HEK293 (cell line): ENCODE measurements around the gene CBX5.

Experiments
- CTCF ChIA-PET: fragments of 350-600 bp; formaldehyde crosslinking; extraction: SDS; loops from one replicate; lab custom pipeline; 2021; ENCODE audit warnings: antibody characterized with exemption; lab: Yijun Ruan, JAX
- POLR2A ChIA-PET: fragments of 300-600 bp; formaldehyde crosslinking; extraction: SDS; loops from one replicate; lab custom pipeline; 2020; ENCODE audit warnings: antibody characterized with exemption, inconsistent platforms; lab: Yijun Ruan, JAX
- H3K27ac ChIP-seq: fragments of 200-500 bp; sonication (Bioruptor generic); 2 replicates; pipeline ENCODE4 v1.5.1; 2014; ENCODE audit warnings: low read depth, low read length, control low read depth, inconsistent platforms; ENCODE audit errors: extremely low read depth
- H3K36me3 ChIP-seq, 2 experiments: fragments of 200-500 bp in 1 of 2; sonication (Bioruptor generic) in 1 of 2; 1 replicate in 1 of 2; 2 replicates in 1 of 2; pipeline ENCODE4 v1.5.1; 2014 to 2017; ENCODE audit warnings: inconsistent platforms in 2 of 2, low read length in 2 of 2; ENCODE audit not compliant: control insufficient read depth in 2 of 2, insufficient read depth in 1 of 2
- H3K4me1 ChIP-seq: fragments of 200-500 bp; sonication (Bioruptor generic); 2 replicates; pipeline ENCODE4 v1.5.1; 2014; ENCODE audit warnings: mild to moderate bottlenecking, low read length, inconsistent platforms; ENCODE audit not compliant: control insufficient read depth, insufficient read depth
- H3K4me3 ChIP-seq: 2 replicates; pipeline ENCODE4 v1.5.1; 2011; ENCODE audit warnings: low read depth, mild to moderate bottlenecking, control low read depth, low read length, moderate library complexity
- H3K9me3 ChIP-seq: fragments of 200-500 bp; sonication (Bioruptor generic); 2 replicates; pipeline ENCODE4 v1.5.1; 2014; ENCODE audit warnings: low read depth, low read length, inconsistent platforms; ENCODE audit not compliant: control insufficient read depth, insufficient read depth
- BCL11B ChIP-seq: fragments of 450-650 bp; formaldehyde crosslinking; IDR thresholded peaks from 2 replicates; pipeline ENCODE4 v1.5.1; 2016; ENCODE audit warnings: low read depth, missing biosample characterization, missing genetic modification characterization
- FEZF1 ChIP-seq: fragments of 450-650 bp; formaldehyde crosslinking; IDR thresholded peaks from 2 replicates; pipeline ENCODE4 v1.5.1; 2016; ENCODE audit warnings: missing biosample characterization, missing genetic modification characterization
- GFI1B ChIP-seq: fragments of 450-650 bp; formaldehyde crosslinking; IDR thresholded peaks from 2 replicates; pipeline ENCODE4 v1.5.1; 2016; ENCODE audit warnings: missing biosample characterization, missing genetic modification characterization
- GLI2 ChIP-seq: fragments of 450-650 bp; formaldehyde crosslinking; IDR thresholded peaks from 2 replicates; pipeline ENCODE4; 2017; ENCODE audit warnings: missing biosample characterization, missing genetic modification characterization, low read depth, borderline replicate concordance
- IKZF3 ChIP-seq: fragments of 450-650 bp; IDR thresholded peaks from 2 replicates; pipeline ENCODE4 v1.5.0; 2018; ENCODE audit warnings: missing biosample characterization, mild to moderate bottlenecking, missing genetic modification characterization, moderate library complexity
- MEIS1 ChIP-seq: sonication (generic); formaldehyde crosslinking; IDR thresholded peaks from 2 replicates; pipeline ENCODE4 v1.8.1; 2022; ENCODE audit warnings: missing genetic modification reagents, mild to moderate bottlenecking, borderline replicate concordance
- OSR2 ChIP-seq: fragments of 450-650 bp; formaldehyde crosslinking; IDR thresholded peaks from 2 replicates; pipeline ENCODE4 v1.5.1; 2016; ENCODE audit warnings: missing biosample characterization, missing genetic modification characterization
- OVOL3 ChIP-seq: fragments of 450-650 bp; formaldehyde crosslinking; IDR thresholded peaks from 2 replicates; pipeline ENCODE4 v1.5.1; 2016; ENCODE audit warnings: missing biosample characterization, missing genetic modification characterization
- SP7 ChIP-seq: fragments of 450-650 bp; formaldehyde crosslinking; IDR thresholded peaks from 2 replicates; pipeline ENCODE4 v1.5.1; 2016; ENCODE audit warnings: missing biosample characterization, missing genetic modification characterization
- TRIM28 ChIP-seq: IDR thresholded peaks from 2 replicates; pipeline ENCODE4 v1.6.1; 2011; ENCODE audit warnings: low read length, control low read depth, borderline replicate concordance
- ZBTB48 ChIP-seq: fragments of 450-650 bp; formaldehyde crosslinking; IDR thresholded peaks from 2 replicates; pipeline ENCODE4 v1.5.1; 2016; ENCODE audit warnings: missing biosample characterization, missing genetic modification characterization
- ZBTB8A ChIP-seq: fragments of 450-650 bp; formaldehyde crosslinking; IDR thresholded peaks from 2 replicates; pipeline ENCODE4 v1.5.1; 2016; ENCODE audit warnings: missing biosample characterization, missing genetic modification characterization
- ZFP37 ChIP-seq: fragments of 450-650 bp; formaldehyde crosslinking; IDR thresholded peaks from 2 replicates; pipeline ENCODE4 v1.5.1; 2016; ENCODE audit warnings: missing biosample characterization, missing genetic modification characterization
- ZIC2 ChIP-seq: fragments of 450-650 bp; formaldehyde crosslinking; IDR thresholded peaks from 2 replicates; pipeline ENCODE4 v1.5.1; 2016; ENCODE audit warnings: missing biosample characterization, missing genetic modification characterization
- ZNF155 ChIP-seq: fragments of 450-650 bp; formaldehyde crosslinking; IDR thresholded peaks from 2 replicates; pipeline ENCODE4 v1.5.1; 2016; ENCODE audit warnings: missing biosample characterization, missing genetic modification characterization
- ZNF23 ChIP-seq: fragments of 450-650 bp; formaldehyde crosslinking; IDR thresholded peaks from 2 replicates; pipeline ENCODE4 v1.5.1; 2016; ENCODE audit warnings: missing biosample characterization, missing genetic modification characterization, borderline replicate concordance
- ZNF341 ChIP-seq: fragments of 450-650 bp; formaldehyde crosslinking; IDR thresholded peaks from 2 replicates; pipeline ENCODE4; 2016; ENCODE audit warnings: low read depth, missing biosample characterization, missing genetic modification characterization
- ZNF558 ChIP-seq: fragments of 450-650 bp; formaldehyde crosslinking; IDR thresholded peaks from 2 replicates; pipeline ENCODE4 v1.5.1; 2016; ENCODE audit warnings: missing biosample characterization, missing genetic modification characterization
- ZNF561 ChIP-seq: fragments of 450-650 bp; IDR thresholded peaks from 2 replicates; pipeline ENCODE4 v1.5.1; 2018; ENCODE audit warnings: missing biosample characterization, missing genetic modification characterization, borderline replicate concordance
- ZNF600 ChIP-seq: fragments of 450-650 bp; formaldehyde crosslinking; IDR thresholded peaks from 2 replicates; pipeline ENCODE4 v1.5.1; 2016; ENCODE audit warnings: missing biosample characterization, missing genetic modification characterization
- ZNF629 ChIP-seq: fragments of 450-650 bp; formaldehyde crosslinking; IDR thresholded peaks from 2 replicates; pipeline ENCODE4 v1.5.1; 2017; ENCODE audit warnings: missing biosample characterization, missing genetic modification characterization
- ZNF664 ChIP-seq: fragments of 450-650 bp; formaldehyde crosslinking; IDR thresholded peaks from 2 replicates; pipeline ENCODE4 v1.5.1; 2016; ENCODE audit warnings: missing biosample characterization, missing genetic modification characterization
- ZNF843 ChIP-seq: fragments of 450-650 bp; formaldehyde crosslinking; IDR thresholded peaks from 2 replicates; pipeline ENCODE4 v1.5.1; 2016; ENCODE audit warnings: missing biosample characterization, missing genetic modification characterization
- ZSCAN16 ChIP-seq: fragments of 450-650 bp; formaldehyde crosslinking; IDR thresholded peaks from 2 replicates; pipeline ENCODE4 v1.5.1; 2016; ENCODE audit warnings: missing biosample characterization, missing genetic modification characterization
- ZSCAN30 ChIP-seq: fragments of 450-650 bp; IDR thresholded peaks from 2 replicates; pipeline ENCODE4 v1.5.1; 2018; ENCODE audit warnings: missing biosample characterization, mild to moderate bottlenecking, missing genetic modification characterization, moderate library complexity
- ZXDB ChIP-seq: fragments of 450-650 bp; formaldehyde crosslinking; IDR thresholded peaks from 2 replicates; pipeline ENCODE4 v1.5.1; 2016; ENCODE audit warnings: missing biosample characterization, missing genetic modification characterization
- TF ChIP-seq, protein P1 (sequence below): fragments of 450-650 bp; formaldehyde crosslinking; IDR thresholded peaks from 2 replicates; pipeline ENCODE4 v1.5.1; 2017; ENCODE audit warnings: missing biosample characterization, missing genetic modification characterization
- TF ChIP-seq, protein P2 (sequence below): fragments of 450-650 bp; formaldehyde crosslinking; IDR thresholded peaks from 2 replicates; pipeline ENCODE4 v1.5.1; 2016; ENCODE audit warnings: missing biosample characterization, missing genetic modification characterization
- TF ChIP-seq, protein P3 (sequence below): fragments of 450-650 bp; formaldehyde crosslinking; IDR thresholded peaks from 2 replicates; pipeline ENCODE4 v1.5.1; 2017; ENCODE audit warnings: missing biosample characterization, missing genetic modification characterization
- TF ChIP-seq, protein P4 (sequence below): fragments of 450-650 bp; formaldehyde crosslinking; IDR thresholded peaks from 2 replicates; pipeline ENCODE4 v1.5.1; 2016; ENCODE audit warnings: missing biosample characterization, missing genetic modification characterization
- TF ChIP-seq, protein P5 (sequence below): fragments of 450-650 bp; formaldehyde crosslinking; IDR thresholded peaks from 2 replicates; pipeline ENCODE4 v1.5.1; 2017; ENCODE audit warnings: missing biosample characterization, missing genetic modification characterization

Gene CBX5

DNA sequence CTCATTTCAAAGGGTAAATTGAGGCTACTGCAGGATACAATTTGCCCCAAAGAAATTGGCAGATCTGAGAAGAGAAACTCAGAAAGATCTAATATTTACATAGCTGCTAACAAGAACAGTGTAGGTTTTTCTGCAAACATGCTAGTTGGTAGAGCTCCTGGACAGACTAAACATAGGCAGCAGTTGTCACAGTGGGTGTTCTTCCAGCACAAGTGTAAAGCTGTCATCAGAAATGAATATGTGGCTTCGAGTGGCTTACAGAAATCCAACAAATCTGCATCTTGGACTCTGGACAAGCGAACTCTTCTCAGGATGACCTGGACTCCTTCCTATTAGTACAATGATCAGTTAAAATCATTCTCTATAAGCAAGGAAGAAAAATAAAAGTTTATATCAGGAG lies 5.9 kb downstream of the CBX5 start:
- Histone ChIP-seq H3K9me3 (no peaks in the 10 kb centered on the region), H3K4me3 (no peak overlapping the region), H3K4me1 (peaks cover 11% of the 10 kb centered on the region), H3K36me3 (peaks cover 8 to 25% of the 10 kb centered on the region in 2 experiments; a peak in 2 of 3 replicates), H3K27ac (no peak overlapping the region)
- ChIA-PET POLR2A (interaction anchor here (1.2 to 1.5 kb wide), 2 partner anchors 9 to 11 kb away, joined by 3 to 7 read pairs; no protein-coding TSS in a partner anchor), CTCF (interaction anchor here (0.6 to 1.9 kb wide), 5 partner anchors 9 to 60 kb away, joined by 3 to 8 read pairs (median 7); partner anchors contain the start of gene COPZ1)
- TF ChIP-seq ZNF341 (tag by site-specific recombination) (no peak), OSR2 (tag by site-specific recombination) (peak; percentile 92), ZNF629 (tag by site-specific recombination) (peak; percentile 21; the same call in 1 of the 2 replicates), ZXDB (peak; percentile 24; the same call in 1 of the 2 replicates), SP7 (tag by site-specific recombination) (peak; percentile 31; the same call in 1 of the 2 replicates), ZNF561 (tag by site-specific recombination) (0 out of 2 replicates have a peak, but pooled peaks have one; percentile 68), ZBTB8A (peak; percentile 31; the same call in 1 of the 2 replicates), OVOL3 (tag by site-specific recombination) (0 out of 2 replicates have a peak, but pooled peaks have one; percentile 35), IKZF3 (tag by site-specific recombination) (peak; percentile 91), GFI1B (tag by site-specific recombination) (peak; percentile 63; the same call in 1 of the 2 replicates), ZSCAN16 (tag by site-specific recombination) (peak; percentile 92), FEZF1 (tag by site-specific recombination) (peak; percentile 84), ZSCAN30 (peak; percentile 78; the same call in 1 of the 2 replicates), ZNF600 (peak; percentile 92), BCL11B (tag by site-specific recombination) (no peak; the same call in 1 of the 2 replicates), ZBTB48 (tag by site-specific recombination) (no peak), MEIS1 (CRISPR knock-in tag) (no peak), ZNF843 (tag by site-specific recombination) (peak; percentile 75; the same call in 1 of the 2 replicates), ZNF155 (tag by site-specific recombination) (no peak), ZIC2 (tag by site-specific recombination) (peak; percentile 81), TRIM28 (peak; percentile 69; the same call in 1 of the 2 replicates), ZFP37 (tag by site-specific recombination) (no peak), ZNF558 (tag by site-specific recombination) (peak; percentile 48; the same call in 1 of the 2 replicates), GLI2 (peak; percentile 82), ZNF664 (tag by site-specific recombination) (no peak), ZNF23 (tag by site-specific recombination) (no peak)
- TF ChIP-seq, protein P1, sequence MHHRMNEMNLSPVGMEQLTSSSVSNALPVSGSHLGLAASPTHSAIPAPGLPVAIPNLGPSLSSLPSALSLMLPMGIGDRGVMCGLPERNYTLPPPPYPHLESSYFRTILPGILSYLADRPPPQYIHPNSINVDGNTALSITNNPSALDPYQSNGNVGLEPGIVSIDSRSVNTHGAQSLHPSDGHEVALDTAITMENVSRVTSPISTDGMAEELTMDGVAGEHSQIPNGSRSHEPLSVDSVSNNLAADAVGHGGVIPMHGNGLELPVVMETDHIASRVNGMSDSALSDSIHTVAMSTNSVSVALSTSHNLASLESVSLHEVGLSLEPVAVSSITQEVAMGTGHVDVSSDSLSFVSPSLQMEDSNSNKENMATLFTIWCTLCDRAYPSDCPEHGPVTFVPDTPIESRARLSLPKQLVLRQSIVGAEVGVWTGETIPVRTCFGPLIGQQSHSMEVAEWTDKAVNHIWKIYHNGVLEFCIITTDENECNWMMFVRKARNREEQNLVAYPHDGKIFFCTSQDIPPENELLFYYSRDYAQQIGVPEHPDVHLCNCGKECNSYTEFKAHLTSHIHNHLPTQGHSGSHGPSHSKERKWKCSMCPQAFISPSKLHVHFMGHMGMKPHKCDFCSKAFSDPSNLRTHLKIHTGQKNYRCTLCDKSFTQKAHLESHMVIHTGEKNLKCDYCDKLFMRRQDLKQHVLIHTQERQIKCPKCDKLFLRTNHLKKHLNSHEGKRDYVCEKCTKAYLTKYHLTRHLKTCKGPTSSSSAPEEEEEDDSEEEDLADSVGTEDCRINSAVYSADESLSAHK: peak; percentile 65; the same call in 1 of the 2 replicates
- TF ChIP-seq, protein P2, sequence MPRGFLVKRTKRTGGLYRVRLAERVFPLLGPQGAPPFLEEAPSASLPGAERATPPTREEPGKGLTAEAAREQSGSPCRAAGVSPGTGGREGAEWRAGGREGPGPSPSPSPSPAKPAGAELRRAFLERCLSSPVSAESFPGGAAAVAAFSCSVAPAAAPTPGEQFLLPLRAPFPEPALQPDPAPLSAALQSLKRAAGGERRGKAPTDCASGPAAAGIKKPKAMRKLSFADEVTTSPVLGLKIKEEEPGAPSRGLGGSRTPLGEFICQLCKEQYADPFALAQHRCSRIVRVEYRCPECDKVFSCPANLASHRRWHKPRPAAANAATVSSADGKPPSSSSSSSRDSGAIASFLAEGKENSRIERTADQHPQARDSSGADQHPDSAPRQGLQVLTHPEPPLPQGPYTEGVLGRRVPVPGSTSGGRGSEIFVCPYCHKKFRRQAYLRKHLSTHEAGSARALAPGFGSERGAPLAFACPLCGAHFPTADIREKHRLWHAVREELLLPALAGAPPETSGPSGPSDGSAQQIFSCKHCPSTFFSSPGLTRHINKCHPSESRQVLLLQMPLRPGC: 0 out of 2 replicates have a peak, but pooled peaks have one; percentile 27
- TF ChIP-seq, protein P3, sequence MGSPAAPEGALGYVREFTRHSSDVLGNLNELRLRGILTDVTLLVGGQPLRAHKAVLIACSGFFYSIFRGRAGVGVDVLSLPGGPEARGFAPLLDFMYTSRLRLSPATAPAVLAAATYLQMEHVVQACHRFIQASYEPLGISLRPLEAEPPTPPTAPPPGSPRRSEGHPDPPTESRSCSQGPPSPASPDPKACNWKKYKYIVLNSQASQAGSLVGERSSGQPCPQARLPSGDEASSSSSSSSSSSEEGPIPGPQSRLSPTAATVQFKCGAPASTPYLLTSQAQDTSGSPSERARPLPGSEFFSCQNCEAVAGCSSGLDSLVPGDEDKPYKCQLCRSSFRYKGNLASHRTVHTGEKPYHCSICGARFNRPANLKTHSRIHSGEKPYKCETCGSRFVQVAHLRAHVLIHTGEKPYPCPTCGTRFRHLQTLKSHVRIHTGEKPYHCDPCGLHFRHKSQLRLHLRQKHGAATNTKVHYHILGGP: no peak
- TF ChIP-seq, protein P4, sequence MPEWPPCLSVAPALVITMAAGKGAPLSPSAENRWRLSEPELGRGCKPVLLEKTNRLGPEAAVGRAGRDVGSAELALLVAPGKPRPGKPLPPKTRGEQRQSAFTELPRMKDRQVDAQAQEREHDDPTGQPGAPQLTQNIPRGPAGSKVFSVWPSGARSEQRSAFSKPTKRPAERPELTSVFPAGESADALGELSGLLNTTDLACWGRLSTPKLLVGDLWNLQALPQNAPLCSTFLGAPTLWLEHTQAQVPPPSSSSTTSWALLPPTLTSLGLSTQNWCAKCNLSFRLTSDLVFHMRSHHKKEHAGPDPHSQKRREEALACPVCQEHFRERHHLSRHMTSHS (tag by site-specific recombination): 0 out of 2 replicates have a peak, but pooled peaks have one; percentile 48
- TF ChIP-seq, protein P5, sequence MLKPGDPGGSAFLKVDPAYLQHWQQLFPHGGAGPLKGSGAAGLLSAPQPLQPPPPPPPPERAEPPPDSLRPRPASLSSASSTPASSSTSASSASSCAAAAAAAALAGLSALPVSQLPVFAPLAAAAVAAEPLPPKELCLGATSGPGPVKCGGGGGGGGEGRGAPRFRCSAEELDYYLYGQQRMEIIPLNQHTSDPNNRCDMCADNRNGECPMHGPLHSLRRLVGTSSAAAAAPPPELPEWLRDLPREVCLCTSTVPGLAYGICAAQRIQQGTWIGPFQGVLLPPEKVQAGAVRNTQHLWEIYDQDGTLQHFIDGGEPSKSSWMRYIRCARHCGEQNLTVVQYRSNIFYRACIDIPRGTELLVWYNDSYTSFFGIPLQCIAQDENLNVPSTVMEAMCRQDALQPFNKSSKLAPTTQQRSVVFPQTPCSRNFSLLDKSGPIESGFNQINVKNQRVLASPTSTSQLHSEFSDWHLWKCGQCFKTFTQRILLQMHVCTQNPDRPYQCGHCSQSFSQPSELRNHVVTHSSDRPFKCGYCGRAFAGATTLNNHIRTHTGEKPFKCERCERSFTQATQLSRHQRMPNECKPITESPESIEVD (tag by site-specific recombination): peak; percentile 95
